ENCODE data around the gene PRSS48.
A peak's percentile ranks its signal among the peaks of the same experiment; 100 is the strongest.
"Not testable (repeated sequence)": the region's sequence is repeated elsewhere in the genome, so short reads cannot be mapped to it uniquely, and the experiment has no call there.

PRSS48 gene

DNA sequence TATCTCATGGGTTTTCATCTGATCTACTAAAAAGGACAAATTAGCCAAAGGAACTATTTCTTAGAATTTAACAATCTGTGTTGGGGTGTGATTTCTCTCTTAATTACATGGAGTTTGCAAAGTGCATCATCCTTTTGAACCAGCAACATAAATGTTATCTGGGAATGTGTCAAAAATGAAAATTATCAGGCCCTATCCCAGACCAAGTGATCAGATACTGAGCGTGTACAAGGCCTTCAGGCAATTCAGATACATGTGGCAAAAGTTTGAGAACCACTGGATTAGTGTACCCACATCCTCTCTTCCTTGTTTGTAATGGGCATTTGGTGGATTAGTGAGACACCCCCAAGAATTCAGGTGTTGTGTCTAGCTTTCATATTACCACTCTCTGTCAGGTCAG is 44.6 kb downstream of the PRSS48 start:
- Histone ChIP-seq H3K27ac (no peak overlapping the region), H3K9me3 (no peaks in the 10 kb centered on the region), H3K4me1 (ENCODE audit: control insufficient read depth in 1 of 2, insufficient read depth in 1 of 2, low read depth in 1 of 2, low read length in 1 of 2) (peaks cover 4 to 10% of the 10 kb centered on the region in 2 experiments), H3K4me3 (ENCODE audit: low read depth in 1 of 2, low read length in 1 of 2) (no peak overlapping the region), H3K27me3 (peaks cover 60% of the 10 kb centered on the region), H3K36me3 (no peaks in the 10 kb centered on the region)
- no peak for TF ChIP-seq CTCF (IDR thresholded peaks at IDR 0.05)

- H3K4me1 ChIP-seq (ENCODE audit: control insufficient read depth in 1 of 2, insufficient read depth in 1 of 2, low read depth in 1 of 2, low read length in 1 of 2); H3K27ac ChIP-seq: not testable (repeated sequence)
Measured at GRCh38 chr4:151322161-151322560, 45.2 kb downstream of the PRSS48 start.

GRCh38 chr4:151322570-151322969 is 45.6 kb downstream of the PRSS48 start:
- no peak overlapping the region for H3K4me3 ChIP-seq (ENCODE audit: low read depth in 1 of 2, low read length in 1 of 2)
- H3K4me1 ChIP-seq (ENCODE audit: control insufficient read depth in 1 of 2, insufficient read depth in 1 of 2, low read depth in 1 of 2, low read length in 1 of 2), result peaks cover 4 to 10% of the 10 kb centered on the region in 2 experiments
- H3K27me3 ChIP-seq, result peaks cover 70% of the 10 kb centered on the region
- no peak overlapping the region for H3K27ac ChIP-seq
- TF ChIP-seq CTCF (IDR thresholded peaks at IDR 0.05), result no peak
- H3K36me3 ChIP-seq, result no peaks in the 10 kb centered on the region
- no peaks in the 10 kb centered on the region for H3K9me3 ChIP-seq

More at GRCh38 chr4:151322161-151322560, 45.2 kb downstream of the PRSS48 start:
- not testable (repeated sequence) for H3K9me3 ChIP-seq; H3K4me3 ChIP-seq (ENCODE audit: low read depth in 1 of 2, low read length in 1 of 2); H3K36me3 ChIP-seq
- peaks cover 66% of the 10 kb centered on the region for H3K27me3 ChIP-seq

- no peak overlapping the region for H3K27ac ChIP-seq
- peaks cover 4 to 10% of the 10 kb centered on the region in 2 experiments for H3K4me1 ChIP-seq (ENCODE audit: control insufficient read depth in 1 of 2, insufficient read depth in 1 of 2, low read depth in 1 of 2, low read length in 1 of 2)
- peaks cover 81% of the 10 kb centered on the region for H3K27me3 ChIP-seq
- H3K36me3 ChIP-seq, result no peaks in the 10 kb centered on the region
- no peaks in the 10 kb centered on the region for H3K9me3 ChIP-seq
- no peak overlapping the region for H3K4me3 ChIP-seq (ENCODE audit: low read depth in 1 of 2, low read length in 1 of 2)
- TF ChIP-seq CTCF (IDR thresholded peaks at IDR 0.05), result no peak
Measured at GRCh38 chr4:151323667-151324066, 46.7 kb downstream of the PRSS48 start.

DNA sequence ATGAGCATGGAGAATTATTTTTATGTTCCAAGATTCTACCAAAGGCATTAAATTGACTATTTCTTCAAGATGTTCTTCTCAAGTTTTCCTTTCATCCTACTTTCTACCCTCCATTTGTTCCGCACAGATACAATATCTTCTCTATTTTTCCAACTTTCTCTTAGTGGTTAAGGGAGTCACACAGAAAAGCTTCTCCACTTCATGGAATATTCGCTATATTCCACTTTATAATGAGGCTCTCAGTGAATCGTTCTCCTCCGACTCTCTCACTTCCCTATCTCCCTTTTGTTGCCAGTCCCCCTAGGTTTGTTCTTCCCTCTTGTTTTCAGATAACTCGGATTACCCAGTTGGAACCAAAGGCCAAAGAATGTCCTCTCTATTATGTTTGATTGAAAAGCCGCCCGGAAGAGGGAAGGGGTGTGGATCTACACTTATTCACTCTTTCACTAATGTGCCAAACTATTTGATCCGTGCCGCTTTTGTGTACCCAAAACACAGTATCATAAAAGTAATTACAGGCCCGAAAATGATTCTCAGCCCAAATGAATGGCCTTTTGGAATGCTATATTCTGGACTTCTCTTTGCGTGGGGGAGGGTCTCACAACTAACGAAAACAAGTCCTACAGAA is 47.3 kb downstream of the PRSS48 start:
- Histone ChIP-seq H3K4me1 (ENCODE audit: control insufficient read depth in 1 of 2, insufficient read depth in 1 of 2, low read depth in 1 of 2, low read length in 1 of 2) (peaks cover 4 to 10% of the 10 kb centered on the region in 2 experiments), H3K27ac (no peak overlapping the region), H3K9me3 (no peaks in the 10 kb centered on the region), H3K4me3 (ENCODE audit: low read depth in 1 of 2, low read length in 1 of 2) (no peak overlapping the region), H3K36me3 (no peaks in the 10 kb centered on the region), H3K27me3 (peaks cover 86% of the 10 kb centered on the region)
- no peak for TF ChIP-seq CTCF (IDR thresholded peaks at IDR 0.05)

GRCh38 chr4:151324752-151325110 is 47.8 kb downstream of the PRSS48 start:
- H3K36me3 ChIP-seq, result no peaks in the 10 kb centered on the region
- no peak for TF ChIP-seq CTCF (IDR thresholded peaks at IDR 0.05)
- H3K4me3 ChIP-seq (ENCODE audit: low read depth in 1 of 2, low read length in 1 of 2), result peak overlapping the region in 1 of 2 experiments; percentile 32
- H3K4me1 ChIP-seq (ENCODE audit: control insufficient read depth in 1 of 2, insufficient read depth in 1 of 2, low read depth in 1 of 2, low read length in 1 of 2), result peaks cover 4 to 10% of the 10 kb centered on the region in 2 experiments
- no peaks in the 10 kb centered on the region for H3K9me3 ChIP-seq
- H3K27ac ChIP-seq, result no peak overlapping the region
- peaks cover 86% of the 10 kb centered on the region for H3K27me3 ChIP-seq

All from neutrophil (primary cell).